PC-9 (cell line): Measurements from ENCODE around the gene C10orf105. TPM values are rescaled to one million over a fixed set of nuclear protein-coding genes. Genes with fewer than 3 reads are reported as not detected.

Source experiments
- BruUV-seq: library from RNA; stranded (reverse); fragments of 400-500 nt; replicated peaks from 2 replicates; lab custom pipeline; 2021; lab: Mats Ljungman, UMichigan
- CTCF ChIA-PET: fragments of 300-600 bp; sonication (Branson Sonifier 250); formaldehyde crosslinking; loops from one replicate; lab custom pipeline; 2022; ENCODE audit warnings: antibody characterized with exemption; lab: Charles Lee
- POLR2A ChIA-PET: fragments of 300-600 bp; sonication (Branson Sonifier 250); formaldehyde crosslinking; loops from one replicate; lab custom pipeline; 2022; ENCODE audit warnings: antibody characterized with exemption; ENCODE audit not compliant: unreplicated experiment; lab: Charles Lee
- DNase-seq, 2 experiments: peaks; one replicate each; pipeline versions ENCODE4 v3.0.0 to v3.0.0-alpha.2; 2015 to 2022; ENCODE audit warnings: mixed read lengths in 1 of 2
- H2AFZ ChIP-seq: fragments of 200-600 bp; sonication (generic); 2 replicates; pipeline ENCODE4 v1.8.1; 2017; ENCODE audit warnings: antibody characterized with exemption
- H3F3A ChIP-seq: fragments of 200-600 bp; sonication (generic); 2 replicates; pipeline ENCODE4 v1.8.1; 2017; ENCODE audit warnings: antibody characterized with exemption, mild to moderate bottlenecking, low read depth; ENCODE audit not compliant: insufficient read depth
- H3K27ac ChIP-seq: fragments of 200-600 bp; sonication (generic); 2 replicates; pipeline ENCODE4 v1.6.1; 2016; ENCODE audit warnings: mixed run types
- H3K27me3 ChIP-seq: fragments of 200-600 bp; sonication (generic); 2 replicates; pipeline ENCODE4 v1.6.1; 2016; ENCODE audit warnings: low read depth, mixed run types; ENCODE audit not compliant: insufficient read depth
- H3K36me3 ChIP-seq: fragments of 200-600 bp; sonication (generic); 2 replicates; pipeline ENCODE4 v1.6.1; 2016; ENCODE audit warnings: low read depth, mixed run types
- H3K4me1 ChIP-seq: fragments of 200-600 bp; sonication (generic); replicated peaks from 2 replicates; pipeline ENCODE4 v1.6.1; 2016; ENCODE audit warnings: mixed run types; ENCODE audit not compliant: insufficient read depth
- H3K4me2 ChIP-seq: fragments of 200-600 bp; sonication (generic); 2 replicates; pipeline ENCODE4 v1.6.1; 2017; ENCODE audit warnings: mixed run types
- H3K4me3 ChIP-seq: fragments of 200-600 bp; sonication (generic); 2 replicates; pipeline ENCODE4 v1.6.1; 2016; ENCODE audit warnings: mixed run types
- H3K79me2 ChIP-seq: fragments of 200-600 bp; sonication (generic); 2 replicates; pipeline ENCODE4 v1.6.1; 2017; ENCODE audit warnings: low read depth, mixed run types
- H3K9me2 ChIP-seq: fragments of 200-600 bp; sonication (generic); 2 replicates; pipeline ENCODE4 v1.8.1; 2017; ENCODE audit warnings: mild to moderate bottlenecking; ENCODE audit not compliant: insufficient read depth
- H3K9me3 ChIP-seq: fragments of 200-600 bp; sonication (generic); 2 replicates; pipeline ENCODE4 v1.8.1; 2016; ENCODE audit warnings: low read depth; ENCODE audit not compliant: insufficient read depth
- H4K20me1 ChIP-seq: fragments of 200-600 bp; sonication (generic); 2 replicates; pipeline ENCODE4 v1.8.1; 2017; ENCODE audit not compliant: insufficient read depth
- EZH2 ChIP-seq: fragments of 200-600 bp; sonication (generic); IDR thresholded peaks from 2 replicates; pipeline ENCODE4 v1.8.0; 2017; ENCODE audit warnings: antibody characterized with exemption, low read depth
- intact Hi-C: fragments of 100-400 bp; cut with micrococcal nuclease; formaldehyde crosslinking; loops from one replicate; pipeline ENCODE4 v1.10.0; 2022; ENCODE audit not compliant: unreplicated experiment
- total RNA-seq: library from RNA; stranded (reverse); gene quantifications from 2 replicates; pipeline ENCODE4 v1.2.3, GENCODE V29; 2021
- TF ChIP-seq, protein P1 (sequence below): fragments of 200-600 bp; sonication (generic); conservative IDR thresholded peaks from 2 replicates; pipeline ENCODE4 v1.6.1; 2017; ENCODE audit warnings: mixed run types, antibody characterized with exemption, mild to moderate bottlenecking, moderate library complexity

Gene C10orf105
- total RNA-seq, 1 experiment from 2014 or later = not detected

DNA sequence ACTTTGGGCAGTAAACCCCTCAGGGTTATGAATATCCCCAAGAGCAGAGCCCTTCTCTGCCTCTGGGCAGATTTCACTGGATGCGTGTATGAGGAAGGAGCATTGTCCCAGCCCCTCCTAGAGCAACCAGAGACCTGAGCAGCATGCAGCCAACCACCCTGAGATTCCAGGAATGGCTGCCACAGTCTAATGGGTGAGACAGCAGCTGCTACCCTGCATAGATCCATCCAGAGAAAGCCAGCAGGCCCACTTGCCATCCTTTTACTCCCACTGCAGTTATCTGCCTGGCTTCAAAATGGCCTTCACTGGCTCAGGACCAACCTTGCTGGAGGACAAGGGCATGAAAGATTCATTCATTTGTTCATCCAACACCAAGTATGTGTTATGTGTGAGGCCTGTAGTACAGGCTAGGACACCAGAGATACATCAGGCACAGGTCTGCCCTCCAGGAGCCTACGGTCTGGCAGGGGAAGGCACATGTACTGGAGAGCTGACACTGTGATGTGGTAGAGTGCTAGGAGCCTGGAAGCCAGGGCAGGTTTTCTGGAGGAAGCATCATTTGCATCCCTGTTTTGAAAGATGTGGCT lies 26.2 kb upstream of the C10orf105 start:
- H3K4me3 ChIP-seq = no peak overlapping the region
- no TSS peak for BruUV-seq
- TF ChIP-seq, protein P1, sequence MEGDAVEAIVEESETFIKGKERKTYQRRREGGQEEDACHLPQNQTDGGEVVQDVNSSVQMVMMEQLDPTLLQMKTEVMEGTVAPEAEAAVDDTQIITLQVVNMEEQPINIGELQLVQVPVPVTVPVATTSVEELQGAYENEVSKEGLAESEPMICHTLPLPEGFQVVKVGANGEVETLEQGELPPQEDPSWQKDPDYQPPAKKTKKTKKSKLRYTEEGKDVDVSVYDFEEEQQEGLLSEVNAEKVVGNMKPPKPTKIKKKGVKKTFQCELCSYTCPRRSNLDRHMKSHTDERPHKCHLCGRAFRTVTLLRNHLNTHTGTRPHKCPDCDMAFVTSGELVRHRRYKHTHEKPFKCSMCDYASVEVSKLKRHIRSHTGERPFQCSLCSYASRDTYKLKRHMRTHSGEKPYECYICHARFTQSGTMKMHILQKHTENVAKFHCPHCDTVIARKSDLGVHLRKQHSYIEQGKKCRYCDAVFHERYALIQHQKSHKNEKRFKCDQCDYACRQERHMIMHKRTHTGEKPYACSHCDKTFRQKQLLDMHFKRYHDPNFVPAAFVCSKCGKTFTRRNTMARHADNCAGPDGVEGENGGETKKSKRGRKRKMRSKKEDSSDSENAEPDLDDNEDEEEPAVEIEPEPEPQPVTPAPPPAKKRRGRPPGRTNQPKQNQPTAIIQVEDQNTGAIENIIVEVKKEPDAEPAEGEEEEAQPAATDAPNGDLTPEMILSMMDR = no peak
- TF ChIP-seq EZH2 = no peak
- H3K4me1 ChIP-seq = no peaks in the 10 kb centered on the region
- ChIA-PET CTCF (interaction anchor here (0.5 kb wide), 1 partner anchor 86 kb away, joined by 4 read pairs; no protein-coding TSS in a partner anchor), POLR2A (no interaction called here)
- intact Hi-C loops = no loop called here
- no peak overlapping the region for H3K4me2 ChIP-seq
- no peaks in the 10 kb centered on the region; the same call in 1 of the 2 replicates for H3F3A ChIP-seq
- H3K36me3 ChIP-seq = no peaks in the 10 kb centered on the region
- H3K27me3 ChIP-seq = no peaks in the 10 kb centered on the region
- no peaks in the 10 kb centered on the region for H4K20me1 ChIP-seq
- no peak for DNase-seq
- no peaks in the 10 kb centered on the region for H3K9me2 ChIP-seq
- no peaks in the 10 kb centered on the region for H3K9me3 ChIP-seq
- H3K27ac ChIP-seq = no peak overlapping the region
- H3K79me2 ChIP-seq = no peaks in the 10 kb centered on the region
- H2AFZ ChIP-seq = no peak overlapping the region

DNA sequence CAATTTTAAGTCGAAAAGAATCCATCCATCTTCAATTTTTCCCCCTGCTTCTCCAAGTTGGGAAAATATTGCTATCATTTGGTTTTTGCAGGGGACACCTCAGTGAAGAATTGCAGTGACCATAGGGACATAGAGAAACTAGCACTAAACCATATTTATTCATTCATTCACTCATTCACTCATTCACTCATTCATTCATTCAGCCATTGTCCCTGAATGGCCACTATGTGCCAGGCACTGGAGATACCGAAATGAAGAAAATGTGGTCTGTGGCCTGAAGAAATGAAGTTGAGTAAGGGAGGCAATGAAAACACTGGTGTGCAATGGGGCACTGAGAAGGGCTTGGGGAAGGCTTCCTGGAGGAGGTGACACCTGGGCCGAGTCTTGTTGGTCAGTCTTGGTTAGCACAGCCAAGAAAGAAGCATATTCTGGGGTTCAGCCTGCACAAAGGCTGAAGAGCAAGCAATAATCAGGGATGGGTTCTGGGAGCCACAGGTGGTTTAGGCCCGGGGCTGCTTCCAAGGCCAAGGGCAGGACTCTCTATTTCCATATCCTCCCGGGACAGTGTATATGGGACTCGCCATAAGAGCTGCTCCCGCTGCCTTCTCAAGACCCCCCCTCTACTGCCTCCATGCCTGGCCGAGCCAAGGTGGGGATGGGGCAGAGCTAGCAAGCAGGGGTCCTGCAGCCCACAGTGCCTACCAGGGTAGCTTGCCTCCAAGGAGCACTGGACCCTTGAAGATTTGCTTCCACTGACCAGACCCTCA lies 25.5 kb upstream of the C10orf105 start:
- H3K27me3 ChIP-seq = no peaks in the 10 kb centered on the region
- no peak overlapping the region for H3K4me2 ChIP-seq
- TF ChIP-seq, protein P1 = no peak
- TF ChIP-seq EZH2 = no peak
- no peaks in the 10 kb centered on the region for H3K79me2 ChIP-seq
- intact Hi-C loops = no loop called here
- H3K9me3 ChIP-seq = no peaks in the 10 kb centered on the region
- H3K4me3 ChIP-seq = no peak overlapping the region
- POLR2A ChIA-PET = no interaction called here
- no TSS peak for BruUV-seq
- CTCF ChIA-PET = no interaction called here
- H2AFZ ChIP-seq = no peak overlapping the region
- no peaks in the 10 kb centered on the region for H3K4me1 ChIP-seq
- no peaks in the 10 kb centered on the region for H4K20me1 ChIP-seq
- no peak overlapping the region for H3K27ac ChIP-seq
- H3F3A ChIP-seq = no peaks in the 10 kb centered on the region; the same call in 1 of the 2 replicates
- DNase-seq = no peak
- H3K9me2 ChIP-seq = no peaks in the 10 kb centered on the region
- no peaks in the 10 kb centered on the region for H3K36me3 ChIP-seq

GRCh38 chr10:71743866-71744265 lies 24.3 kb upstream of the C10orf105 start:
- Histone ChIP-seq H3F3A (no peaks in the 10 kb centered on the region; the same call in 1 of the 2 replicates), H3K36me3 (no peaks in the 10 kb centered on the region), H3K9me2 (no peaks in the 10 kb centered on the region), H3K4me2 (no peak overlapping the region), H3K27ac (no peak overlapping the region), H3K4me1 (no peaks in the 10 kb centered on the region), H2AFZ (no peak overlapping the region), H3K4me3 (no peak overlapping the region), H4K20me1 (no peaks in the 10 kb centered on the region), H3K9me3 (no peaks in the 10 kb centered on the region), H3K79me2 (no peaks in the 10 kb centered on the region), H3K27me3 (no peaks in the 10 kb centered on the region)
- intact Hi-C loops = no loop called here
- TF ChIP-seq EZH2 = no peak
- TF ChIP-seq, protein P1 = no peak
- no TSS peak for BruUV-seq
- CTCF ChIA-PET = no interaction called here
- POLR2A ChIA-PET = no interaction called here
- DNase-seq = no peak
